GM19240 (cell line): ENCODE results near the gene FCMR.
"Not testable (repeated sequence)": the region's sequence is repeated elsewhere in the genome, so short reads cannot be mapped to it uniquely, and the experiment has no call there.

Source experiments
- DNase-seq: peaks from one replicate; pipeline ENCODE4 v3.0.0; 2011; ENCODE audit warnings: low spot score; ENCODE audit not compliant: insufficient read length

FCMR gene

DNA sequence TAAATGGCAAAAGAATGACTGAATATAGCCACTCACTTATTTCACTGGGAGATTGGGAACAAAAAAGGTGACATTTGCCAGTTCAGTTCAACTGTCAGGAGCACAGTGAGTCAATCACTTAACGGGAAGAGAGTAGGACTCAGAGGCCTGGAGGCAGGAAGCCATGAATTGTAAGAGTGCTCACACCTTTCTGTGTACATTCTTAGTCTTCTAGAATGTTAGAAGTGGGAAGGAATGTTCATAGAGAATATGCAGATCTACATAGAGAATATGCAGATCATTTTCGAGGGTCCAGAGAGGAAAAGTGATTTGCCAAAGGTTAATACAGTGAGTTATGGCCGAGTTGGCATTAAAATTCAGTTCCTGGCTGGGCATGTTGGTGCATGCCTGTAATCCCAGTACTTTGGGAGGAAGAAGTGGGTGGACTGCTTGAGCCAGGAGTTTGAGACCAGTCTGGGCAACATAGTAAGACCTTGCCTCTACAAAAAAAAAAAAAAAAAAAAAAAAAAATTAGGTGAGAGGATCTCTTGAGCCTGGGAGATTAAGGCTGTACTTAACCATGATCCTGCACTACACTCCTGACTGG is 48.0 kb downstream of the FCMR start:
- DNase-seq: no peak

- DNase-seq: no peak
Measured at GRCh38 chr1:206872139-206872538, 49.6 kb downstream of the FCMR start.

- DNase-seq: no peak
Measured at GRCh38 chr1:206868264-206868663, 53.5 kb downstream of the FCMR start.

DNA sequence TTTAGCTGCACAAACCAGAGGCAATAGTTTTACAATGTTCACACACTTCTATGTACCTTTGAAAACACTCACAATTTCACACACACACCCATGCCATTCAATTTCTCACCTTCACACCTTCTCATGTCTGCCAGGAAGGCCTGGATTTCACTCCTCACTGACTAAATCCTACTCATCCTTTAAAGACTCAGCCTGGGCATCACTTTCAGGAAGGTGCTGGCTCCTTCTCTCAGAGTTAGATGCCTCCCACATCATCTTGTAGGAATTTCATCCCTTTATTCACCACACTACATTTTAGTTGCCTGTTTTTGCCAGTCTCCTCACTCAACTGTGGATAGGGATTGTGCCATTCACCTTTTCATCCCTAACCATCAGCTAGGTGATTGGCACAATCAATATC is 54.0 kb downstream of the FCMR start:
- no peak for DNase-seq

DNA sequence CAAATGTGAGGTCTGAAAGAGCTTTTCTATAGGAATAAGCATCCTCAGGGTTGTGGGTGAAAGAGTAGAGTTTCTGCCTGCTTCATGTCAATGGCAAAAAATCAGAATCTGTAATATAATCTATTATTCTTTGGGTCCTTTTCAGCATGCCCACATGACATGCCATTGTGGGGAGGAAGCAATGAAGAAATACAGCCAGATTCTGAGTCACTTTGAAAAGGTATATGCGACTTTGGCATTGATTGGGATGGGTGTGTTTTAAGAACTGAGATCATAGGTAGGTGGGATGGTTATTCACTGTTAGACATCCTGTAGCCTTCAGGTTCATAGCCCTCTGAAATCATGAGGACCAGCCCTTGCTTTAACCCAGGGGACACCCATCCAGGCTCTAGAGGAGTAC is 54.5 kb downstream of the FCMR start:
- no peak for DNase-seq

- DNase-seq: no peak
Measured at GRCh38 chr1:206866062-206866461, 55.7 kb downstream of the FCMR start.

DNA sequence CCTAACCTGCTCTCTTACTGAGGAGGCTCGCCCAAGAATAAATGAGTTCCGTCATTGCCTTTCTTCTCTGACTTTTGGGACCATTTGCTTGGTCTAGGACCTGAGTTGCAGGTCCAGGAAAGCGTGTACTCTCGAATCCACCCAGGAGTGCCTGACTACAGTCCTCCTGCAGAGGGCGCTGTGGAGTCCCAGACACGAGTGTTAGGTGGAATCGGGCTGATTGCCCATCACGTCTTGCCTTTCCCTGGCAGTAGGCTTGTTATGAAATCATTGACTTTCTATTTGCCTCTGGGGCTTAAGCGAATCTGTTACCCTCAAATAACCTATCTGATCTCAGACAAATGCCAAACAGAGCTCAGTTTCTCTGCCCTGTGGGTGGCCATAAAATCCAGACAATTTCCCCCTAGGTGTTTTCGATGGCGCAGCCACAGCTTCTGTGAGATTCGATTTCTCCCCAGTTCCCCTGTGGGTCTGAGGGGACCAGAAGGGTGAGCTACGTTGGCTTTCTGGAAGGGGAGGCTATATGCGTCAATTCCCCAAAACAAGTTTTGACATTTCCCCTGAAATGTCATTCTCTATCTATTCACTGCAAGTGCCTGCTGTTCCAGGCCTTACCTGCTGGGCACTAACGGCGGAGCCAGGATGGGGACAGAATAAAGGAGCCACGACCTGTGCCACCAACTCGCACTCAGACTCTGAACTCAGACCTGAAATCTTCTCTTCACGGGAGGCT is 56.6 kb downstream of the FCMR start, which contains the start of gene IL20:
TSS of gene IL20 (plus strand) at position 685 of the 733 bp plus-strand sequence. CDS start 230 bp downstream, outside the sequence.
- peak; percentile 34 for DNase-seq

DNA sequence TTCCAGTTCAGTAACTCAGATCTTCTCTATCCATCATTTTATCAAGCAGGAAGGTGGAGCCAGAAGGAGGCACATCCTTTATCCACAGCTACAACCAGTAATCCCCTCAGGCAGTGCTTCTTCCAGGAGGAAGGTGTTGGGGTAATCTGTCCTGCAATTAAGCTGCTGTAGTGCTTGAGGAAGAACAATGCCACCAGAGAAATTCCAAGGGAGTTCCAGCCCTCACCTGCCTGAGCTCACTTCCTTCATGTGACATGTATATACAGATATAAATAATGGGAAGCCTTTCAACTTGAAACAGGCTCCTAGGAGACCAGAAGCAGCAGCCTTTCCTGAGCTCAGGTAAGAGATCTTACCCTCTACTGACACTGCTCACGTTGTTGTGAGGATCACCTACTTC is 58.5 kb downstream of the FCMR start:
- no peak for DNase-seq

- DNase-seq: no peak
Measured at GRCh38 chr1:206860165-206860564, 61.6 kb downstream of the FCMR start.

- DNase-seq: no peak
Measured at GRCh38 chr1:206859082-206859521, 62.6 kb downstream of the FCMR start.

DNA sequence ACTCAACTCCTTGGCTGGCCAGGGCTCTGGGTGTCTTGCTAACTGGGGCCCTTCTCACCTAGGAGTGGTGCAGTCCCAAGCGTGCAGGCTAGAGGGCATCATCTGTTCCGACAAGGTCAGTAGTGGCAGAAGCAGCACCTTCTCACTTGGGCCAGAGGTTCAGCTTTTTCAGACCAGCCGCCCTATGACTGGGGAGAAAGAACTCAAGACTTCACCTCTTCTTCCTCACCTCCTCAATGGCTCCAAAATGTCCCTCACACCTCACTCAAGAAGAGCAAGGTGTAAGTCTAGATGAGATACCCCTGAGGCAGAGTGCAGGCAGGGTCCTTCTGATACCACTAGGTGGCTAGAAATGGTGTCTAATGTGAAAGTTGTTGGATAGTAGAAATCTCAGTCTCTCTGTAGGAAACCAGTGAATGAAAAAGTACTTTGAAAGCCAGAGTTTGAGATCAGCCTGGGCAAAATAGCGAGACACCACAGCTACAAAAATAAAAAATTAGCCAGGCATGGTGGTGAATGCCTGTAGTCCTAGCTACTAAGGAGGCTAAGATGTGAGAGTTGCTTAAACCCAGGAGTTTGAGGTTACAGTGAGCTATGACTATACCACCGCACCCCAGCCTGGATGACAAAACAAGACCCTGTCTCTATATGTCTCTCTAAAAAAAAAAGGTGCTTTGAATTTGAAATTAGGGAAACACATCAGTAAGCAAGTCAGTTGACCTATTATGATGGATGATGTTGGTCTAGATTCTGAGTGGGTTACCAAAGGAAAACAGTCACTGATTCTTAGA is 64.9 kb downstream of the FCMR start:
- DNase-seq: no peak

DNA sequence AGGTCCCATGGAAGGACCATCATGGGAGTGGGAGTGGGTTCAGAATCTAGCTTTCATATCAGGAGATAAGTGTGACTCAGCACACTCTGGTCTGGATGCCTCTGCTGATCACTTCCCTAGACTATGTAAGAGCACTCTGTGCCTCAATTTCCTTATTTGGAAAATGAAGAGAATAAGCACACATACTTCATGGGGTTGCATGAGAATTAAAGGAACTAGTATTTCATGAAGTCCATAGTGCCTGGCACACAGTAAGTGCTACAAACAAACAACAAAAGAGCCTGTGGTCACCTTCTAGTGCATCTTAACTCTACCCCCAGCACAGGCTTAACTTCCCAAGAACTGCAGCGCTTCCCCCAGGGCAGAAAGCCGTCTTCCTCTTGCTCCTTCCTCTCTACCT is 65.9 kb downstream of the FCMR start:
- DNase-seq: no peak

- no peak for DNase-seq
Measured at GRCh38 chr1:206854401-206855129, 67.2 kb downstream of the FCMR start.

- DNase-seq: not testable (repeated sequence)
Measured at GRCh38 chr1:206853696-206854095, 68.0 kb downstream of the FCMR start.
